GM12891 (cell line): ENCODE results near the gene RAB8A.

Experiments
- PAX5 ChIP-seq: IDR thresholded peaks from 2 replicates; pipeline ENCODE4 v1.6.1; 2011; ENCODE audit warnings: low read length, moderate library complexity, mild to moderate bottlenecking; ENCODE audit not compliant: insufficient read depth, severe bottlenecking
- POLR2A ChIP-seq: IDR thresholded peaks from 2 replicates; pipeline ENCODE4 v1.6.1; 2011; ENCODE audit warnings: low read depth, low read length, control low read depth
- POLR2AphosphoS5 ChIP-seq: IDR thresholded peaks from 2 replicates; pipeline ENCODE4 v1.6.1; 2011; ENCODE audit warnings: low read depth, low read length, control low read depth
- POU2F2 ChIP-seq: IDR thresholded peaks from 2 replicates; pipeline ENCODE4 v1.6.1; 2011; ENCODE audit warnings: low read depth, mild to moderate bottlenecking, control low read depth, low read length, moderate library complexity
- SPI1 ChIP-seq: IDR thresholded peaks from 2 replicates; pipeline ENCODE4 v1.6.1; 2011; ENCODE audit warnings: low read depth, low read length, control low read depth
- TAF1 ChIP-seq: IDR thresholded peaks from 2 replicates; pipeline ENCODE4 v1.6.1; 2011; ENCODE audit warnings: low read depth, low read length, control low read depth

DNA sequence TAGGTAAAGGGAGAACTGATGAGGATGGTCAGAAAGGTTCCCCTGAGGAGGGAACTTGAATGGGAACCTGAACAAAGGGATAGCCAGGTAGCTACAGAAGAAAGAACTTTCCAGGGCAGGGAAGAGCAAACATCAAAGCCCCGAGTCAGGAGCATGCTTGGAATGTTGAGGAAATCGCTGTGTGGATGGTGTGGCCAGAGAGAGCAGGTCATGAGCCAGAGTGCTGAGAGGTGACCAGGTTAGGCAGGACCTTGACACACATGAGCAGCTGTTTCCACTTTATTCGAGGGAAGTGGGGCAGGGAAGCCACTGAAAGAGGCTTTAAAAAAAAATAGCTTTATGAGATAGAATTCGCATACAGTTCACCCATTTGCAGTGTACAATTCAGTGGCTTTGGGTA is 4.4 kb downstream of the RAB8A start:
- TF ChIP-seq TAF1 (no peak), POLR2AphosphoS5 (no peak), POLR2A (no peak), POU2F2 (no peak), SPI1 (no peak), PAX5 (no peak)
